ENCODE results near the gene PSMD4. TPM values are rescaled to one million over a fixed set of nuclear protein-coding genes. Genes with fewer than 3 reads are reported as not detected.

The PSMD4 gene
- total RNA-seq, 1 donor from 2014 or later: 152 TPM

DNA sequence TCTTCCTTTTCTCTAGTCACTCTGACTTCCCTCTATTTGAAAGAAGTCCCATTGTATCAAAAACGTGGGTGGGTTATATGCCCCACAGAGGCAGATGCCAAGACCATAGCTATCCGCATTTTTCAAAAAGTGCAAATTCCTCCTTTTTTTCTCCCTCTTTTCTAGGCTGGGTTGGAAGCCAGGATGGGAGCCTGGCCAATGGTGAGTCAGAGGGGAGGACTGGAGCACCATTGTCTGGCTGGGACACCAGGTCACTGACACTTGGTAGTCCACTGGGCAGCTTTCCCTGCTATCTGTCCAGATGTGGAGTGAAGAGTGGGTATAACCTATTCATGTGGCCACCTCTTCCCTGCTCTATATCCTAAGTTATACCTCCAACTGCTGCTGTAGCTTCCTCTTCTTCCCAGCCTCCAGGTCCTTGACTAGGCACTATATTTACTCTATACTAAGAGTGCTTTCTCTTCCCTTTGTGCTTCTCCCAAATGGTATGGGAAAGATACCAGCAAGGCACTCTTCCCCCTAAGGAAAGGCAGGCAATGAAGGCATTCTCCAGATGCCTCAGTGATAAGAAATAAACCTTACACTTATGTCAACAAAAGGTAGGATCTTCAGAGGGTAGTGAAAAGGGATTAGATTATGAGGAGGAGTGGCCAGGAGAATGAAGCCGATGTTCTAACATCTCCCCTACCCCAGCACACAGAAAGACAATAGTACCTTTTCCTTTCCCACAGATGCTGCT is 59.8 kb downstream of the PSMD4 start:
- Histone ChIP-seq H3K27me3 (ENCODE audit: control insufficient read depth, insufficient read depth, low read length) (no peaks in the 10 kb centered on the region), H3K4me3 (ENCODE audit: low read depth, low read length) (no peak overlapping the region), H3K36me3 (ENCODE audit: control insufficient read depth, insufficient read depth, low read length) (peaks cover 2% of the 10 kb centered on the region)
- DNase-seq (ENCODE audit: low read depth): peak; percentile 21
- TF ChIP-seq CTCF (IDR thresholded peaks at IDR 0.05; ENCODE audit: insufficient read depth, low read length, poor library complexity, severe bottlenecking): no peak

GRCh38 chr1:151315565-151316235 is 61.2 kb downstream of the PSMD4 start:
- peaks cover 2% of the 10 kb centered on the region for H3K36me3 ChIP-seq (ENCODE audit: control insufficient read depth, insufficient read depth, low read length)

More at GRCh38 chr1:151315565-151316235, 61.2 kb downstream of the PSMD4 start:
- no peak for DNase-seq (ENCODE audit: low read depth)
- H3K4me3 ChIP-seq (ENCODE audit: low read depth, low read length): no peak overlapping the region
- no peak for TF ChIP-seq CTCF (IDR thresholded peaks at IDR 0.05; ENCODE audit: insufficient read depth, low read length, poor library complexity, severe bottlenecking)
- H3K27me3 ChIP-seq (ENCODE audit: control insufficient read depth, insufficient read depth, low read length): no peaks in the 10 kb centered on the region

Other genes starting within 250 kb of the PSMD4 start
- gene MINDY1, start 247.8 kb upstream of the PSMD4 start, total RNA-seq: 7.7 and 8.4 TPM in 2 replicates
- 12.1 and 15.8 TPM in 2 replicates for gene PRUNE1, start 246.3 kb upstream of the PSMD4 start, total RNA-seq
- 0.17 TPM in 1 of 2 replicates, not detected in the other for gene BNIPL, start 218.1 kb upstream of the PSMD4 start, total RNA-seq
- gene C1orf56, start 207.0 kb upstream of the PSMD4 start, total RNA-seq: 0.71 and 3.0 TPM in 2 replicates
- gene CDC42SE1, start 195.1 kb upstream of the PSMD4 start, total RNA-seq: 114 and 124 TPM in 2 replicates
- gene MLLT11, start 194.3 kb upstream of the PSMD4 start, total RNA-seq: 26.4 and 26.8 TPM in 2 replicates
- 3.7 and 4.7 TPM in 2 replicates for gene GABPB2, start 184.0 kb upstream of the PSMD4 start, total RNA-seq
- gene SEMA6C, start 108.1 kb upstream of the PSMD4 start, total RNA-seq: 6.9 and 9.9 TPM in 2 replicates
- gene TNFAIP8L2, start 98.1 kb upstream of the PSMD4 start, total RNA-seq: not detected in 2 replicates
- 8.1 and 9.7 TPM in 2 replicates for gene LYSMD1, start 88.8 kb upstream of the PSMD4 start, total RNA-seq
- gene SCNM1, start 88.6 kb upstream of the PSMD4 start, total RNA-seq: 52.6 and 60.1 TPM in 2 replicates
- gene TMOD4, start 78.8 kb upstream of the PSMD4 start, total RNA-seq: not detected in 2 replicates
- gene VPS72, start 64.5 kb upstream of the PSMD4 start, total RNA-seq: 79.1 and 83.4 TPM in 2 replicates
- gene PIP5K1A, start 56.2 kb upstream of the PSMD4 start, total RNA-seq: 59.7 and 63.6 TPM in 2 replicates
- 27.9 and 35.3 TPM in 2 replicates for gene ZNF687, start 27.6 kb downstream of the PSMD4 start, total RNA-seq
- gene PI4KB, start 72.7 kb downstream of the PSMD4 start, total RNA-seq: 42.3 and 44.1 TPM in 2 replicates
- 32.4 and 41.8 TPM in 2 replicates for gene RFX5, start 92.5 kb downstream of the PSMD4 start, total RNA-seq
- gene SELENBP1, start 118.0 kb downstream of the PSMD4 start, total RNA-seq: 2.3 and 5.8 TPM in 2 replicates
- gene PSMB4, start 144.8 kb downstream of the PSMD4 start, total RNA-seq: 301 and 332 TPM in 2 replicates
- gene POGZ, start 204.8 kb downstream of the PSMD4 start, total RNA-seq: 30.3 and 36.4 TPM in 2 replicates